ENCODE measurements around the gene FXN. TPM values are rescaled to one million over a fixed set of nuclear protein-coding genes. Genes with fewer than 3 reads are reported as not detected.

FXN gene
- total and polyA plus RNA-seq, 4 donors, result 4.7 to 41.7 (median 23.9) TPM

DNA sequence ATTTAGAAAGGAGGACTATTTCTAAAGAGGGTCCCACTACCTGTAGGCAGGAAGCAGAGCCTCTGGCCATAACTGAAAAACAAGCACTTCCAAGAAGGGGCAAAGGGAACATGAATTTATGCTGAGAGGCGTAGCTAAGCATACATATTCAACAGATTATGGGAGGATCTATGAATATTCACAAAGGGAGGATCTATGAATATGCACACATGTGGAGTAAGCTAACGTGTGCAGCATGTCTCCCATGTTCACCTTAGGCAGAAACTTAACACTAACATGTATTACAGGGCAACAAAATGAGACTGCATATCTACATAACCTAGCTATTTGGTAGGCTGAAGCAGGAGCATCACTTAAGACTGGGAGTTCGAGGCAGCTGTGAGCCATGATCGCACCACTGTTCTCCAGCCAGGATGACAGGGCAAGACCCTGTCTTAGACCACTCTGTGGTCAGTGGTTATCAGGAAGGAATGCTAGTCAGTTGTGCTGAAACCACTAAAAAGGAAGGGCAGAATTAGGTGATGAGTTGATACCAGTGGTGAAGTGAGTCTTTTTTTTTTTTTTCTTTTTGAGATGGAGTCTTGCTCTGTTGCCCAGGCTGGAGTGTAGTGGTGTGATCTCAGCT is 20.8 kb downstream of the FXN start:
- Histone ChIP-seq H3K9me3 (ENCODE audit: control insufficient read depth in 4 of 4, low read length in 3 of 4) (no peaks in the 10 kb centered on the region), H3K27me3 (ENCODE audit: control insufficient read depth in 4 of 4, insufficient read depth in 4 of 4, low read length in 3 of 4) (no peaks in the 10 kb centered on the region), H3K9ac (ENCODE audit: low read depth in 1 of 2, low read length in 2 of 2) (no peak overlapping the region), H3K36me3 (ENCODE audit: control insufficient read depth in 4 of 4, insufficient read depth in 3 of 4, low read depth in 1 of 4, low read length in 3 of 4) (peaks cover 4 to 13% (median 8%) of the 10 kb centered on the region in 4 donors), H3K4me3 (ENCODE audit: low read depth in 1 of 3, low read length in 3 of 3) (no peak overlapping the region), H3K4me1 (ENCODE audit: control insufficient read depth in 4 of 4, insufficient read depth in 4 of 4, low read length in 3 of 4) (peaks cover 0 to 3% (median 1%) of the 10 kb centered on the region in 4 donors), H3K27ac (ENCODE audit: low read depth in 1 of 2, low read length in 2 of 2) (no peak overlapping the region)
- 97% methylated on average over 4 of the region's 4 CpGs for WGBS
- no peak for DNase-seq (ENCODE audit: low spot score)
- TF ChIP-seq, protein P1, sequence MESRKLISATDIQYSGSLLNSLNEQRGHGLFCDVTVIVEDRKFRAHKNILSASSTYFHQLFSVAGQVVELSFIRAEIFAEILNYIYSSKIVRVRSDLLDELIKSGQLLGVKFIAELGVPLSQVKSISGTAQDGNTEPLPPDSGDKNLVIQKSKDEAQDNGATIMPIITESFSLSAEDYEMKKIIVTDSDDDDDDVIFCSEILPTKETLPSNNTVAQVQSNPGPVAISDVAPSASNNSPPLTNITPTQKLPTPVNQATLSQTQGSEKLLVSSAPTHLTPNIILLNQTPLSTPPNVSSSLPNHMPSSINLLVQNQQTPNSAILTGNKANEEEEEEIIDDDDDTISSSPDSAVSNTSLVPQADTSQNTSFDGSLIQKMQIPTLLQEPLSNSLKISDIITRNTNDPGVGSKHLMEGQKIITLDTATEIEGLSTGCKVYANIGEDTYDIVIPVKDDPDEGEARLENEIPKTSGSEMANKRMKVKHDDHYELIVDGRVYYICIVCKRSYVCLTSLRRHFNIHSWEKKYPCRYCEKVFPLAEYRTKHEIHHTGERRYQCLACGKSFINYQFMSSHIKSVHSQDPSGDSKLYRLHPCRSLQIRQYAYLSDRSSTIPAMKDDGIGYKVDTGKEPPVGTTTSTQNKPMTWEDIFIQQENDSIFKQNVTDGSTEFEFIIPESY (IDR thresholded peaks at IDR 0.05), result no peak
- TF ChIP-seq MAX (IDR thresholded peaks at IDR 0.05) (no peak), TAF1 (conservative IDR thresholded peaks at IDR 0.05) (no peak)
- TF ChIP-seq, protein P2, sequence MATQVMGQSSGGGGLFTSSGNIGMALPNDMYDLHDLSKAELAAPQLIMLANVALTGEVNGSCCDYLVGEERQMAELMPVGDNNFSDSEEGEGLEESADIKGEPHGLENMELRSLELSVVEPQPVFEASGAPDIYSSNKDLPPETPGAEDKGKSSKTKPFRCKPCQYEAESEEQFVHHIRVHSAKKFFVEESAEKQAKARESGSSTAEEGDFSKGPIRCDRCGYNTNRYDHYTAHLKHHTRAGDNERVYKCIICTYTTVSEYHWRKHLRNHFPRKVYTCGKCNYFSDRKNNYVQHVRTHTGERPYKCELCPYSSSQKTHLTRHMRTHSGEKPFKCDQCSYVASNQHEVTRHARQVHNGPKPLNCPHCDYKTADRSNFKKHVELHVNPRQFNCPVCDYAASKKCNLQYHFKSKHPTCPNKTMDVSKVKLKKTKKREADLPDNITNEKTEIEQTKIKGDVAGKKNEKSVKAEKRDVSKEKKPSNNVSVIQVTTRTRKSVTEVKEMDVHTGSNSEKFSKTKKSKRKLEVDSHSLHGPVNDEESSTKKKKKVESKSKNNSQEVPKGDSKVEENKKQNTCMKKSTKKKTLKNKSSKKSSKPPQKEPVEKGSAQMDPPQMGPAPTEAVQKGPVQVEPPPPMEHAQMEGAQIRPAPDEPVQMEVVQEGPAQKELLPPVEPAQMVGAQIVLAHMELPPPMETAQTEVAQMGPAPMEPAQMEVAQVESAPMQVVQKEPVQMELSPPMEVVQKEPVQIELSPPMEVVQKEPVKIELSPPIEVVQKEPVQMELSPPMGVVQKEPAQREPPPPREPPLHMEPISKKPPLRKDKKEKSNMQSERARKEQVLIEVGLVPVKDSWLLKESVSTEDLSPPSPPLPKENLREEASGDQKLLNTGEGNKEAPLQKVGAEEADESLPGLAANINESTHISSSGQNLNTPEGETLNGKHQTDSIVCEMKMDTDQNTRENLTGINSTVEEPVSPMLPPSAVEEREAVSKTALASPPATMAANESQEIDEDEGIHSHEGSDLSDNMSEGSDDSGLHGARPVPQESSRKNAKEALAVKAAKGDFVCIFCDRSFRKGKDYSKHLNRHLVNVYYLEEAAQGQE (IDR thresholded peaks at IDR 0.05), result no peak

DNA sequence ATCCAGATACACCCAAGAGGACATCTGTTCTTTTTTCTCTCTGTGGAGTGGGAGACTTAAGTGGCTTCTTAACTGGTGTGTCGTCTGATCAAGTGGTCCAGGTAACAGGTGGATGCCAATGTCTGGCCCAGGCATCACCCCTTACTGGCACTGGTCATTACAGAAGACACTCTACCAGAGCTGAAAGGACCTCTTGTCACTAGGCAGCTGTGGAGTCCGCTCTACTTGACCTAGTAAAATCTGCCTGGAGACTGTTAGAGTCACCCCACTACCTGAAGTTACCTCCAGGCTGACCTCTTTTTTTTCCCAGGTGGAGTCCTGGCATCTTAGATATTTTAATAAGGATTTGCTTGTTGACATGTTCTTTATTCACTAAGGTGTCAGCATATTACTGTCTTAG is 22.5 kb downstream of the FXN start:
- H3K4me3 ChIP-seq (ENCODE audit: low read depth in 1 of 3, low read length in 3 of 3), result no peak overlapping the region
- peaks cover 4 to 13% (median 8%) of the 10 kb centered on the region in 4 donors for H3K36me3 ChIP-seq (ENCODE audit: control insufficient read depth in 4 of 4, insufficient read depth in 3 of 4, low read depth in 1 of 4, low read length in 3 of 4)
- TF ChIP-seq, protein P3, sequence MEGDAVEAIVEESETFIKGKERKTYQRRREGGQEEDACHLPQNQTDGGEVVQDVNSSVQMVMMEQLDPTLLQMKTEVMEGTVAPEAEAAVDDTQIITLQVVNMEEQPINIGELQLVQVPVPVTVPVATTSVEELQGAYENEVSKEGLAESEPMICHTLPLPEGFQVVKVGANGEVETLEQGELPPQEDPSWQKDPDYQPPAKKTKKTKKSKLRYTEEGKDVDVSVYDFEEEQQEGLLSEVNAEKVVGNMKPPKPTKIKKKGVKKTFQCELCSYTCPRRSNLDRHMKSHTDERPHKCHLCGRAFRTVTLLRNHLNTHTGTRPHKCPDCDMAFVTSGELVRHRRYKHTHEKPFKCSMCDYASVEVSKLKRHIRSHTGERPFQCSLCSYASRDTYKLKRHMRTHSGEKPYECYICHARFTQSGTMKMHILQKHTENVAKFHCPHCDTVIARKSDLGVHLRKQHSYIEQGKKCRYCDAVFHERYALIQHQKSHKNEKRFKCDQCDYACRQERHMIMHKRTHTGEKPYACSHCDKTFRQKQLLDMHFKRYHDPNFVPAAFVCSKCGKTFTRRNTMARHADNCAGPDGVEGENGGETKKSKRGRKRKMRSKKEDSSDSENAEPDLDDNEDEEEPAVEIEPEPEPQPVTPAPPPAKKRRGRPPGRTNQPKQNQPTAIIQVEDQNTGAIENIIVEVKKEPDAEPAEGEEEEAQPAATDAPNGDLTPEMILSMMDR (IDR thresholded peaks at IDR 0.05; ENCODE audit: low read depth, low read length, missing input control), result no peak
- TF ChIP-seq FOXA1 (IDR thresholded peaks at IDR 0.05) (no peak), RAD21 (IDR thresholded peaks at IDR 0.05) (no peak), HNF4A (conservative IDR thresholded peaks at IDR 0.05) (no peak), FOXA2 (IDR thresholded peaks at IDR 0.05) (no peak), MAX (IDR thresholded peaks at IDR 0.05) (no peak), RXRA (IDR thresholded peaks at IDR 0.05) (no peak), SP1 (IDR thresholded peaks at IDR 0.05) (no peak), NR2F2 (IDR thresholded peaks at IDR 0.05) (no peak), TAF1 (conservative IDR thresholded peaks at IDR 0.05) (no peak), EGR1 (IDR thresholded peaks at IDR 0.05; ENCODE audit: low read depth in 2 of 2) (no peak)
- TF ChIP-seq, protein P1 (IDR thresholded peaks at IDR 0.05), result no peak
- TF ChIP-seq, protein P2 (IDR thresholded peaks at IDR 0.05), result no peak
- H3K27ac ChIP-seq (ENCODE audit: low read depth in 1 of 2, low read length in 2 of 2), result no peak overlapping the region
- DNase-seq (ENCODE audit: low spot score), result no peak
- no peaks in the 10 kb centered on the region for H3K27me3 ChIP-seq (ENCODE audit: control insufficient read depth in 4 of 4, insufficient read depth in 4 of 4, low read length in 3 of 4)
- WGBS, result 97% methylated on average over 2 of the region's 2 CpGs
- H3K9ac ChIP-seq (ENCODE audit: low read depth in 1 of 2, low read length in 2 of 2), result no peak overlapping the region
- no peaks in the 10 kb centered on the region for H3K9me3 ChIP-seq (ENCODE audit: control insufficient read depth in 4 of 4, low read length in 3 of 4)
- H3K4me1 ChIP-seq (ENCODE audit: control insufficient read depth in 4 of 4, insufficient read depth in 4 of 4, low read length in 3 of 4), result peaks cover 0 to 3% (median 1%) of the 10 kb centered on the region in 4 donors
